Stimulated activated CD8-positive, alpha-beta memory T cell treated with anti-CD3 and anti-CD28 coated beads, Interleukin-4, amount 100 ng/mL, for 1 hour (primary cell): ENCODE results near the gene EI24.

Experiments
- DNase-seq, 2 donors: peaks; one replicate each; pipeline ENCODE4 v3.0.0-alpha.2; 2020; ENCODE audit warnings: low read depth in 2 of 2, low spot score in 1 of 2

Gene EI24

GRCh38 chr11:125578783-125579182 lies 9.5 kb downstream of the EI24 start:
- DNase-seq = no peak

- no peak for DNase-seq
Observed at GRCh38 chr11:125579811-125580210, 10.5 kb downstream of the EI24 start.

- DNase-seq = no peak
Observed at GRCh38 chr11:125583496-125583895, 14.2 kb downstream of the EI24 start.

- no peak for DNase-seq
Observed at GRCh38 chr11:125585487-125585886, 16.2 kb downstream of the EI24 start.

- DNase-seq = no peak
Observed at GRCh38 chr11:125586623-125587022, 17.3 kb downstream of the EI24 start.

- DNase-seq = no peak
Observed at GRCh38 chr11:125587480-125587879, 18.2 kb downstream of the EI24 start.

- no peak for DNase-seq
Observed at GRCh38 chr11:125588505-125588904, 19.2 kb downstream of the EI24 start.

- peak in 1 of 2 donors; percentile 13 for DNase-seq
Observed at GRCh38 chr11:125591649-125592304, 22.5 kb downstream of the EI24 start.

GRCh38 chr11:125592305-125593113 lies 23.2 kb downstream of the EI24 start, which contains the start of gene STT3A:
TSS of gene STT3A (plus strand) at chr11:125592852. CDS start at chr11:125595916, 3,064 bp downstream.
- peak; percentile 94 to 95 for DNase-seq

GRCh38 chr11:125593114-125593820 lies 24.0 kb downstream of the EI24 start:
- DNase-seq = no peak

- no peak for DNase-seq
Observed at GRCh38 chr11:125594958-125595357, 25.7 kb downstream of the EI24 start.

GRCh38 chr11:125600663-125601062 lies 31.4 kb downstream of the EI24 start:
- no peak for DNase-seq

- no peak for DNase-seq
Observed at GRCh38 chr11:125603207-125603606, 33.9 kb downstream of the EI24 start.

GRCh38 chr11:125605417-125605816 lies 36.1 kb downstream of the EI24 start:
- DNase-seq = no peak

- no peak for DNase-seq
Observed at GRCh38 chr11:125609545-125609944, 40.3 kb downstream of the EI24 start.

- no peak for DNase-seq
Observed at GRCh38 chr11:125618383-125618782, 49.1 kb downstream of the EI24 start.

- DNase-seq = no peak
Observed at GRCh38 chr11:125621995-125622394, 52.7 kb downstream of the EI24 start.

GRCh38 chr11:125623064-125623463 lies 53.8 kb downstream of the EI24 start:
- no peak for DNase-seq

- no peak for DNase-seq
Observed at GRCh38 chr11:125624756-125625213, 55.5 kb downstream of the EI24 start, which contains the start of gene CHEK1. TSS of gene CHEK1 (plus strand) at chr11:125625163. CDS start at chr11:125626769, 1,606 bp downstream.

GRCh38 chr11:125625225-125625629 lies 56.0 kb downstream of the EI24 start:
- DNase-seq = no peak

GRCh38 chr11:125625630-125626287 lies 56.5 kb downstream of the EI24 start:
- peak; percentile 65 to 73 for DNase-seq
